Keratinocyte (primary cell): ENCODE results near the gene MAGI2. TPM values are rescaled to one million over a fixed set of nuclear protein-coding genes. Genes with fewer than 3 reads are reported as not detected.

Experiments used
- DNase-seq: peaks from one replicate; pipeline ENCODE4 v3.0.0-alpha.2; 2011; ENCODE audit warnings: low read depth, missing footprints, low spot score
- FAIRE-seq: peaks from 2 replicates; lab custom pipeline; 2011; peaks lifted over from hg19 to GRCh38; lab: Jason Lieb, UNC
- H2AFZ ChIP-seq: 2 replicates; pipeline ENCODE4 v1.6.0; 2012; ENCODE audit warnings: low read length, control low read depth, inconsistent platforms; ENCODE audit not compliant: control insufficient read depth
- H3K27ac ChIP-seq: 2 replicates; pipeline ENCODE4 v1.5.1; 2011; ENCODE audit warnings: low read length; ENCODE audit not compliant: control insufficient read depth, insufficient read depth
- H3K27me3 ChIP-seq: 3 replicates; pipeline ENCODE4 v1.6.0; 2011; ENCODE audit warnings: low read length; ENCODE audit not compliant: control insufficient read depth, insufficient read depth; ENCODE audit errors: extremely low read depth
- H3K36me3 ChIP-seq, 2 experiments: 2 replicates in 1 of 2; 3 replicates in 1 of 2; pipeline ENCODE4 v1.5.1; 2011; ENCODE audit warnings: low read length in 2 of 2, mild to moderate bottlenecking in 1 of 2; ENCODE audit not compliant: control insufficient read depth in 2 of 2, insufficient read depth in 2 of 2; ENCODE audit errors: extremely low read depth in 1 of 2
- H3K4me1 ChIP-seq: 3 replicates; pipeline ENCODE4 v1.5.1; 2011; ENCODE audit warnings: low read length; ENCODE audit not compliant: control insufficient read depth, insufficient read depth; ENCODE audit errors: extremely low read depth
- H3K4me2 ChIP-seq: 3 replicates; pipeline ENCODE4 v1.6.0; 2011; ENCODE audit warnings: low read depth, low read length; ENCODE audit not compliant: control insufficient read depth, insufficient read depth; ENCODE audit errors: extremely low read depth
- H3K4me3 ChIP-seq, 3 experiments: fragments of 200-600 bp in 1 of 3; sonication (generic) in 1 of 3; 2 replicates in 2 of 3; 3 replicates in 1 of 3; pipeline ENCODE4 v1.5.1; 2011 to 2016; ENCODE audit warnings: low read length in 3 of 3, mild to moderate bottlenecking in 3 of 3, control low read depth in 2 of 3, inconsistent platforms in 1 of 3, low read depth in 1 of 3, mixed read lengths in 1 of 3, mixed run types in 1 of 3, moderate library complexity in 1 of 3; ENCODE audit not compliant: control insufficient read depth in 2 of 3, insufficient read depth in 2 of 3; ENCODE audit errors: extremely low read depth in 1 of 3
- H3K79me2 ChIP-seq: 2 replicates; pipeline ENCODE4 v1.6.0; 2012; ENCODE audit warnings: low read length; ENCODE audit not compliant: control insufficient read depth, insufficient read depth
- H3K9ac ChIP-seq: 3 replicates; pipeline ENCODE4 v1.6.0; 2011; ENCODE audit warnings: low read length; ENCODE audit not compliant: control insufficient read depth, insufficient read depth; ENCODE audit errors: extremely low read depth
- H3K9me1 ChIP-seq: 3 replicates; pipeline ENCODE4 v1.6.0; 2011; ENCODE audit warnings: low read length; ENCODE audit not compliant: control insufficient read depth, insufficient read depth; ENCODE audit errors: extremely low read depth
- H3K9me3 ChIP-seq: 2 replicates; pipeline ENCODE4 v1.5.1; 2012; ENCODE audit warnings: low read depth, low read length; ENCODE audit not compliant: control insufficient read depth
- H4K20me1 ChIP-seq: 3 replicates; pipeline ENCODE4 v1.6.0; 2011; ENCODE audit warnings: low read length; ENCODE audit not compliant: control insufficient read depth, insufficient read depth; ENCODE audit errors: extremely low read depth
- CTCF ChIP-seq, 3 experiments: IDR thresholded peaks in 1 of 3; conservative IDR thresholded peaks in 1 of 3; optimal IDR thresholded peaks in 1 of 3; 2 replicates in 2 of 3; 3 replicates in 1 of 3; pipeline versions ENCODE3 to v1.5.1; 2011; ENCODE audit warnings: low read length in 3 of 3, mild to moderate bottlenecking in 3 of 3, moderate library complexity in 2 of 3, control low read depth in 1 of 3, inconsistent platforms in 1 of 3; ENCODE audit not compliant: insufficient read depth in 2 of 3; ENCODE audit errors: extremely low read depth in 1 of 3
- EZH2 ChIP-seq: IDR thresholded peaks from one replicate; pipeline ENCODE4 v1.6.1; 2012; ENCODE audit warnings: inconsistent platforms, mild to moderate bottlenecking, low read length, moderate library complexity
- dilution Hi-C: fragments of 300-500 bp; cut with MboI; formaldehyde crosslinking; loops from one replicate; pipeline ENCODE4 v1.7.0; 2020; ENCODE audit warnings: low sequenced_read_pairs; ENCODE audit not compliant: extremely low pct_ligation_motif_present
- polyA plus RNA-seq, 5 experiments: library from polyadenylated mRNA; depleted of rRNA in 3 of 5; stranded (reverse) in 3 of 5; stranded (forward) in 1 of 5; unstranded in 1 of 5; fragments of >200 nt; gene quantifications; 1 replicate in 1 of 5; 2 replicates in 3 of 5; 3 replicates in 1 of 5; pipeline versions ENCODE4 v1.2.1 to v1.2.3, GENCODE V29; 2011 to 2012; ENCODE audit warnings: missing spikeins in 2 of 5, low read depth in 1 of 5, low replicate concordance in 1 of 5

Gene MAGI2
- polyA plus RNA-seq, 1 donor (not counting 4 experiments of a cell fraction or from before 2014, with no cell fraction given), result 0.07 TPM

GRCh38 chr7:78047800-78048199 is 1405.7 kb downstream of the MAGI2 start:
- H3K4me1 ChIP-seq, result no peaks in the 10 kb centered on the region
- H3K27ac ChIP-seq, result no peak overlapping the region
- no peak overlapping the region for H3K4me3 ChIP-seq
- dilution Hi-C loops, result no loop called here
- no peak for TF ChIP-seq EZH2
- no peak for TF ChIP-seq CTCF (optimal IDR thresholded peaks at IDR 0.05 in 1 of 3, IDR thresholded peaks at IDR 0.05 in 1 of 3, conservative IDR thresholded peaks at IDR 0.05 in 1 of 3; ENCODE audit: extremely low read depth in 1 of 3, insufficient read depth in 2 of 3, low read length in 3 of 3)
- no peak overlapping the region for H2AFZ ChIP-seq
- H3K9me3 ChIP-seq, result no peaks in the 10 kb centered on the region
- no peak for DNase-seq
- no peaks in the 10 kb centered on the region for H4K20me1 ChIP-seq
- no peaks in the 10 kb centered on the region for H3K36me3 ChIP-seq
- no peaks in the 10 kb centered on the region for H3K27me3 ChIP-seq
- no peak for FAIRE-seq
- no peak overlapping the region for H3K9ac ChIP-seq
- no peak overlapping the region for H3K4me2 ChIP-seq
- no peaks in the 10 kb centered on the region for H3K79me2 ChIP-seq
- H3K9me1 ChIP-seq, result no peaks in the 10 kb centered on the region

DNA sequence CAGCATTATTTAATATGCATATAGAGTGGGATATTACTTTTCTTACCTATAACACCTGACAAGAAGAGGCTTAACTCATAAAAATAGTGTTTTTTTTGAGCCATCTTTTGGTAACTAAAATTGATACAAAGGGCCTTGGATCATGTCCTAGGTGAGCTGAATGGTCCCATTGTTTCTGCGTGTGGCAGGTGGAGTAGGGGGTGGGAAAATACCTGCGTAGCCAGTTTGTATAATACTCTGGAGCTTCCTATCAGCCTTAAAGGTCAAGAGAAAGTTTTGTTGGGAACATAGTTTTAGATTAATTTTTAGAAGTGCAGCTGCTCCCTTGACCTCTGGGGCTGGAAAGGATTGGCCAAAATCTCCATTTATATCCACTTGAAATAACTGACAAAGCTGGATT is 1410.3 kb downstream of the MAGI2 start:
- Histone ChIP-seq H3K79me2 (no peaks in the 10 kb centered on the region), H3K9me1 (no peaks in the 10 kb centered on the region), H3K36me3 (no peaks in the 10 kb centered on the region), H3K4me2 (no peak overlapping the region), H3K9ac (no peak overlapping the region), H3K4me3 (no peak overlapping the region), H3K4me1 (no peaks in the 10 kb centered on the region), H3K27me3 (no peaks in the 10 kb centered on the region), H3K9me3 (no peaks in the 10 kb centered on the region), H3K27ac (no peak overlapping the region), H4K20me1 (no peaks in the 10 kb centered on the region), H2AFZ (no peak overlapping the region)
- dilution Hi-C loops, result no loop called here
- DNase-seq, result no peak
- TF ChIP-seq EZH2 (no peak), CTCF (optimal IDR thresholded peaks at IDR 0.05 in 1 of 3, IDR thresholded peaks at IDR 0.05 in 1 of 3, conservative IDR thresholded peaks at IDR 0.05 in 1 of 3; ENCODE audit: extremely low read depth in 1 of 3, insufficient read depth in 2 of 3, low read length in 3 of 3) (no peak)
- no peak for FAIRE-seq
